Psoas muscle (tissue), 8 donors: ENCODE measurements around the gene CADM1. TPM values are rescaled to one million over a fixed set of nuclear protein-coding genes. Genes with fewer than 3 reads are reported as not detected.

Source experiments
- ATAC-seq, 4 donors: fragments of 200-7000 bp; cut with Tn5 transposase; one replicate each; pipeline ENCODE4 v1.9.1; 2020; ENCODE audit warnings: moderate library complexity in 3 of 4, mild to moderate bottlenecking in 2 of 4
- DNase-seq, 2 donors: peaks; one replicate each; pipeline ENCODE4 v3.0.0-alpha.2; 2020
- H3K27ac ChIP-seq: fragments of 200-600 bp; one replicate; pipeline ENCODE4 v1.8.0; 2022
- H3K27me3 ChIP-seq, 3 donors: fragments of 200-600 bp in 1 of 3; one replicate each; pipeline versions ENCODE4 v1.6.1 to v1.8.0; 2013 to 2022; ENCODE audit warnings: low read length in 2 of 3, mild to moderate bottlenecking in 2 of 3, moderate library complexity in 1 of 3; ENCODE audit not compliant: insufficient read depth in 3 of 3
- H3K36me3 ChIP-seq, 2 donors: fragments of 200-600 bp in 1 of 2; one replicate each; pipeline versions ENCODE4 v1.6.1 to v1.8.0; 2013 to 2022; ENCODE audit warnings: low read depth in 1 of 2, mild to moderate bottlenecking in 1 of 2, moderate library complexity in 1 of 2; ENCODE audit not compliant: insufficient read depth in 1 of 2
- H3K4me1 ChIP-seq: fragments of 200-600 bp; one replicate; pipeline ENCODE4 v1.8.0; 2022
- H3K4me3 ChIP-seq: fragments of 200-600 bp; one replicate; pipeline ENCODE4 v1.8.0; 2022; ENCODE audit warnings: mild to moderate bottlenecking
- H3K9me3 ChIP-seq: fragments of 200-600 bp; one replicate; pipeline ENCODE4 v1.8.0; 2022
- CTCF ChIP-seq: fragments of 200-600 bp; IDR thresholded peaks from one replicate; pipeline ENCODE4 v1.8.0; 2022; ENCODE audit warnings: antibody characterized with exemption
- WGBS, 3 donors: extraction: QIAGEN DNeasy Blood & Tissue Kit; methylation state at CpG; one replicate each; pipeline versions ENCODE4 v1.1.6 to v1.1.7; 2013; 5-methylcytosine and 5-hydroxymethylcytosine counted together
- intact Hi-C, 2 donors: fragments of 100-400 bp; cut with DNase I; formaldehyde crosslinking; loops; one replicate each; pipeline versions ENCODE4 v1.11.0 to v1.14.2; 2022
- polyA plus RNA-seq, 3 donors: library from polyadenylated mRNA; stranded (reverse); fragments of 200-250 nt; gene quantifications; one replicate each; pipeline ENCODE4 v1.2.3, GENCODE V29; 2013
- total RNA-seq, 4 donors: library from RNA; stranded (reverse); fragmentation: NEBNext Ultra II Directional in 2 of 4; extraction: Animal tissue kit (Norgen Biotek cat#: 25700) in 2 of 4; gene quantifications; one replicate each; pipeline versions ENCODE4 v1.2.1 to v1.2.4, GENCODE V29; 2021 to 2023
- donor health status: healthy with polysubstance abuse.
- donor health status: DM: no; HTN: no; CAD: no; lungs with moderate emphysema.
- donor health status: Bipolar disorder and iron deficiency.
- donor health status: healthy.
- donor health status: DM: yes; HTN: yes; CAD: no.
- donor health status: DM: no; HTN: no; CAD: no.
- donor health status: DM: no; HTN: no; CAD: no.
- donor health status: DM: yes; HTN: yes; CAD: no.

Gene CADM1
- total and polyA plus RNA-seq, 7 donors, result 3.1 to 12.4 (median 9.5) TPM

GRCh38 chr11:115222863-115223530 is 281.2 kb downstream of the CADM1 start:
- TF ChIP-seq CTCF, result no peak
- Histone ChIP-seq H3K27me3 (no peaks in the 10 kb centered on the region), H3K9me3 (no peaks in the 10 kb centered on the region), H3K27ac (peak overlapping the region; percentile 88), H3K4me1 (peaks cover 33% of the 10 kb centered on the region), H3K36me3 (no peaks in the 10 kb centered on the region), H3K4me3 (no peak overlapping the region)
- DNase-seq (no peak), ATAC-seq (no peak)
- intact Hi-C loops, result loop anchor here in 1 of 2 donors (10.0 kb wide), 1 partner anchor 118 kb away; no protein-coding TSS in a partner anchor
- WGBS, 3 donors, result 82 to 89% (median 84%) methylated on average over 5 of the region's 5 CpGs

GRCh38 chr11:115222218-115222862 is 281.9 kb downstream of the CADM1 start:
- H3K4me3 ChIP-seq, result no peak overlapping the region
- ATAC-seq, result peak; percentile 44 to 85 (median 68)
- H3K27me3 ChIP-seq, result no peaks in the 10 kb centered on the region
- H3K9me3 ChIP-seq, result no peaks in the 10 kb centered on the region
- 55 to 58% (median 56%) methylated on average over 5 of the region's 5 CpGs for WGBS, 3 donors
- peak overlapping the region; percentile 88 for H3K27ac ChIP-seq
- no peak for TF ChIP-seq CTCF
- no peaks in the 10 kb centered on the region for H3K36me3 ChIP-seq
- H3K4me1 ChIP-seq, result peaks cover 33% of the 10 kb centered on the region
- intact Hi-C loops, result loop anchor here in 1 of 2 donors (10.0 kb wide), 1 partner anchor 118 kb away; no protein-coding TSS in a partner anchor
- DNase-seq, result no peak

GRCh38 chr11:115221461-115222069 is 282.6 kb downstream of the CADM1 start:
- TF ChIP-seq CTCF, result no peak
- ATAC-seq (peak in 2 of 4 donors; percentile 34 to 42), DNase-seq (no peak)
- WGBS, 3 donors, result 24 to 52% (median 44%) methylated on average over 2 of the region's 2 CpGs
- H3K27ac ChIP-seq, result peak overlapping the region; percentile 88
- H3K4me1 ChIP-seq, result peaks cover 33% of the 10 kb centered on the region
- no peaks in the 10 kb centered on the region for H3K9me3 ChIP-seq
- H3K4me3 ChIP-seq, result no peak overlapping the region
- intact Hi-C loops, result loop anchor here in 1 of 2 donors (2.0 to 10.0 kb wide), 2 partner anchors 53 to 117 kb away; no protein-coding TSS in a partner anchor
- H3K36me3 ChIP-seq, result no peaks in the 10 kb centered on the region
- H3K27me3 ChIP-seq, result no peaks in the 10 kb centered on the region

- Histone ChIP-seq H3K27ac (peak overlapping the region; percentile 88), H3K4me1 (peaks cover 33% of the 10 kb centered on the region), H3K4me3 (peak overlapping the region; percentile 35), H3K9me3 (no peaks in the 10 kb centered on the region), H3K36me3 (no peaks in the 10 kb centered on the region), H3K27me3 (no peaks in the 10 kb centered on the region)
- no peak for DNase-seq
- intact Hi-C loops, result loop anchor here in 1 of 2 donors (2.0 to 10.0 kb wide), 2 partner anchors 52 to 116 kb away; no protein-coding TSS in a partner anchor
- WGBS, 3 donors, result 25 to 33% (median 32%) methylated on average over 4 of the region's 4 CpGs
- peak; percentile 71 to 93 (median 80) for ATAC-seq
- TF ChIP-seq CTCF, result no peak
These were observed 283.3 kb downstream of the CADM1 start for GRCh38 chr11:115220911-115221310.
